ENCODE data around the gene SHISA8. TPM values are rescaled to one million over a fixed set of nuclear protein-coding genes. Genes with fewer than 3 reads are reported as not detected.
A peak's percentile ranks its signal among the peaks of the same experiment; 100 is the strongest.
"Not testable (repeated sequence)": the region's sequence is repeated elsewhere in the genome, so short reads cannot be mapped to it uniquely, and the experiment has no call there.

Gene SHISA8
- total RNA-seq, result 0.27 TPM in 1 of 2 replicates, not detected in the other
- polyA plus RNA-seq (2012), result 0.06 TPM

DNA sequence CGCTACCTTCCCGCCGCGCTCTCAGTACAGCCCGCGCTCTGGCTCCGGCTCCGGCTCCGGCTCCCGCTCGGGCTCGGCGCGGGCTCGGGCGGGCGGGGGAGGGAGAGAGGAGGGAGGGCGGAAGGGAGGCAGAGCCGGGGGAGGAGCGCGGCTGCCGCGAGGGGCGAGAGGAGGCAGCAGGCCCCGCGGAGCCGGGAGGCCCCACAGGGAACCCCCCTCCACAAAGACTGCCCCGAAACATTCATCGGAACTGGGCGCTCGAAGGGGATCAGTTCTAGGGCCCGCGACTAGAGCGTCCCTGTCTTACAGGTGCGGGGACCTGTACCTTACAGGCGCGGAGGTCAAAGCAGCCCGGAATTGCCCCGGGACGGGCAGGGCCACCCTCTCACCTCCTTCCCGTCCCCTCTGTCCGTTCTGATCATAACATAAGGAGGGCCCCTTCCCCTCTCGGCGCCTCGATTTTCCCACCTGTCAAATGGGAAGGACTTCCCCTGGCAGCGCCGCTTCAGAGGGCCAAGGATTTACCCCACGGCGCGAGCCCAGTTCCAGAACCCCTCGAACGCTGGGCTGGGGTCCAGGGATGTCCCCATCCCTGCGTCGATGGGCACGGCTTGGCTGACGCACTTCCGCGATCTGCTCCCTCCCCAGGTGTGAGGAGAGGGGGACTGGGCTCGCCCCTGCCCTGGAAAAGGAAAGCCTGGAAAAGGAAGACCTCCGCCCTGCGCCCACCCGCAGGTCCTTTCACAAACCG, at the start of gene SHISA8:
TSS of gene SHISA8 (minus strand) at position 40 of the 751 bp plus-strand sequence. CDS start 407 bp downstream, outside the sequence.
- no peak for DNase-seq (ENCODE audit: low read depth)

DNA sequence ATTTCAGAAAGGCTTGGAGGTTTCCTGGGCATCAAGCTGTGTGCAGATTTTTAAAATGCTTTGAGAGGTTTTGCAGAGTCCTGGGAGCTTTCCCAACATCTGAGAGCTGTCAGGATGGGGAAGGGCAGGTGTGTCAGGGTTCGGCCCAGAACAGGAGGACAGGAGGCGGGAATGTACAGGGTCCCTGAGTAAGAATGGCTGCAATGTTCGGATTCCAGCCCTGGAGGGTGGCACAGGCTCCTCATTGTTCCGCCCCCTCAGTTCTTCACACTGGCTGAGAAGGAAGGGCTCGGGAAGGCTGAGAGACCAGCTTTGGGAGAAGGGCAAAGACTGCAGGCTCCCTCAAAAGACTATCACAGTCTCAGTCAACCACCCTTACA, 49.2 kb upstream of the SHISA8 start:
- DNase-seq (ENCODE audit: low read depth), result no peak

DNA sequence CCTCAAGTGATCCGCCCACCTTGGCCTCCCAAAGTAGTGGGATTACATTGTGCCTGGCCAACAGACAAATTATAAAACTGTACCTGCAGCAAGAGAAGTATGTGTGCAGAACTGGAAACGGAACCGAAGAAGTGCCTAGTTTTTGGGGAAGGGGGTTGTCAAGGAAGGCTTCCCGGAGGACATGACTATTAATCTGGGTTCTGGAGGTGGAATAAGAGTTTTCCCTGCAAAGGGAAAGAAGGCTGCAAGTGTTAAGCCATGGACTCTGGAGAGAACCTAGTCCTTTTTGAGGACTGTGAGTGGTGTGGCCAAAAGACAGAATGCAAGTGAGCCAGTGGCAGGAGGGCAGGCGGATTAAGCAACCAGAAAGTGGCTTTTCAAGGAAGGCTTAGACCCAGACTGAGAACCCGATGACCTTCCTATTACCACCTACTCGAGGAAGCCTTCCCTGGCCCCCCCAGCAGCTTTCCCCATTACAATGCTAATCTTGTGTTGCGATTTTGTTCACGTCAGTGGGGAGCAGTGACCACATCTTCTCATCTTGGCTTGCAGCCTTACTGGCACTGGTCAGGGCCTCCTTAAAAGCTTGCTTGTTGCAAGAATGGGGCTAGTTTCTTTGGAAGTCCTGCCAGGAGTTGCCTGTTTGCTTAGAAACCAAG, 48.7 kb upstream of the SHISA8 start:
- DNase-seq (ENCODE audit: low read depth), result no peak

DNA sequence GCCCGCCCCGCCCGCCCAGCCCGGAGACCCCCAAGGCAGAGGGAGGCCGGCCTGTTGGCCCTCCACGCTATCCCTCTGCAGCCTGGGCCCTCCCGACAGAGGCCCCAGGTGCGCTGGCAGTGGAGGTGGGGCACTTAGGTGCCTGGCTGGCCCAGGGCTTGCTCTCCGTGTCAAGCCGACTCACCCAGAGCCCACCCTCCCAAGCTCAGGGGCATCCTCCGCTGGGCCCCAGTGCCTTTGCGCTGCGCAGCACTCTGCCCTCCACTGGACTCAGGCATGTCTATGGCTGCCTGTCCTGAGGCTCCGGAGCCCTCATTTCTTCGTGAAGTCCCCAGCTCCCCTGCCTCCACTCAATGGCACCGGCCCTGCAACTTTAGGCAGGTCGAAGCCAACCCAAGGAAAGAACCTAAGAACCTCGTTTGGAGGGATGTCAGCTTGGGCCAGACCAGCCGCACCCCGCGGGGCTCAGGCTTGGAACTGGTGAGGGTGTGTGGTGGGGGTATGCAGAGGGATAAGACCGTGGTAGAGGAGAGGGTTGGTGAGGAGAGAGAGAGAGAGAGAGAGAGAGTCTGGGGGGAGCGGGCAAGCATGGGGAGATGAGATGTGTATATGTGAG, 43.2 kb upstream of the SHISA8 start:
- DNase-seq (ENCODE audit: low read depth), result no peak

DNA sequence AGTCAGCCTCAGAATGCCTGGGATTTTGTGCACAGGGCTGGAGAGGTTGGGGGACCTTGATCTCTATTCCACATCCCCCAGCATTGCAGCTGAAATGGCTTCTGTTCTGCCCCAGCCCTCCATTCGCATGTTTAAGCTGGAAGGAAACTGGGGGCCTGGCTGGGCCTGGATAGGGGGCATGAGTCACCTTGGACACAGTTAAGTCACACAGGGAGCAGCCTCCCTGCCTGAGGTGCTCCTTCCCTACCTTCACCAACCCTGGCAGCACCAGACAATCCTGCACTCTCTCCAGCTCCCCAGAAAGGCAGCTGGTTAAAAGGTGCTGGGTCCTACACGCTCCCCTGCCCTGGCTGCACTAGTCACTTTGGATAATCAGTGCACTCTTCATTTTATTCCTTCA, 37.8 kb upstream of the SHISA8 start:
- DNase-seq (ENCODE audit: low read depth), result no peak

DNA sequence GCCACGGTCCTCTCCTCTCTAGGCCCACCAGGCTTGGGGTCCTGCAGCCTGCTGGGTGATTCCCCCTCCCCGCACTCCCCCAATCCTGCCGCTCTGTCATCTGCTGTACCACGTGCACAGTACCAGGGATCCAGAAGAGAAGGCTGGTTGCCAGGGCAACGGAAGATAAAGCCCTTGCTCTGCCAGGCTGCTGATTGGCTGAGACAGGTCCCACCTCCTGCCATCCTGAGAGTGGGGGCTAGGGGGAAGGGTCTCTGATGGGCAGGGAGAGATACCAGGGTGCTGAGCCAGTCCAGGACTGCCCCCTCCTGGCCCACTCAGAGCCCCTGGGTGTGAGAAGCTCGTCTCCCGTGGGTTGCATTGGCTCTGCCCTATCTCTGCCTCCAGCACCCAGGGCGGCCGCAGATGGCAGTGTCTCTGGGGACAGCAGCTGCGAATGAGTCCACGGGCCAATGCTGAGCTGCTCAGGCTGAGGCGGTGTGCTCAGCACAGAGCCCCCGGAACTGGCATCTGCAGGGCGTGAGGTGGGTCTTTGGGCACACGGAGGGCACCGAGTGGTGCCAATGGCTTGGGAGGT, 37.1 kb upstream of the SHISA8 start, which contains the start of gene SMIM45:
TSS of gene SMIM45 (plus strand) at position 253 of the 577 bp plus-strand sequence.
- DNase-seq (ENCODE audit: low read depth), result peak; percentile 12

DNA sequence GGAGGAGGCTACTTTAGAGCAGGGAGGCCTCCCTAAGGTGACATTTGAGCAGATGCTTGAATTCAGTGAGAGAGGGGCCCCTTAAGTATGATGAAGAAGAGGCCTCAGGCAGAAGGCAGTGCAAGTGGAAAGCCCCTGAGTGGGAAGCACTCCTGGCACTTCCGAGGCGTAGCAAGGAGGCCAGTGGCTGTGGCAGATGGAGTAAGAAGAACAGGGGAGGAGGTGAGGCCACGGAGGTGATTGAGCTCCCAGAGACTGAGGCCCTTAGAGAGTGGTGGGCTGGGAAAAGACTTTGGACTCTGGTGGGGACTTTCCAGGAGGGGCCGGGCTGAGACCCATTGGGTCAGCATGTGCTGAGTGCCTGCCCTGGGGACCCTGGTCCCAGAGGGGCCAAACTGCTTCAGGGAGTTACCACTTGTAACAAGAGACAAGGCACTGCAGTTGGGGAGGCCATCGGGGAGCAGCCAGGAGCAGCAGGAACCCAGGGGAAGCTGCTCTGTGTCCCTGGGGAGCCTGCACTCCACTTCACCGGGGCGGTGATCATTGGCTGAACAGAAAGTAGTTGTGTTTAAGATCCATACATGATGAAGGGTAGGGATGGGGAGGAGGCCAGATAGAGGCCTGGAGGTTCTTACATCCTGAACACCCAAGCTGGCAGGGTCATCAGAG, 34.6 kb upstream of the SHISA8 start:
- no peak for DNase-seq (ENCODE audit: low read depth)

DNA sequence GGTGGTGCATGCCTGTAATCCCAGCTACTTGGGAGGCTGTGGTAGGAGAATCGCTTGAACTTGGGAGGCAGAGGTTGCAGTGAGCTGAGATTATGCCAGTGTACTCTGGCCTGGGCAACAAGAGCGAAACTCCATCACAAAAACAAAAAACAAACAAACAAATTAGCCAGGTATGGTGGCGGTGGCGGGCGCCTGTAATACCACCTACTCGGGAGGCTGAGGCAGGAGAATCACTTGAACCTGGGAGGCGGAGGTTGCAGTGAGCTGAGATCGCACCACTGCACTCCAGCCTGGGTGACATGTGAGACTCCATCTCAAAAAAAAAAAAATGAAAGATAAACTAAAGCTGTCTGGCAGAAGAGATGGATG, 34.0 kb upstream of the SHISA8 start:
- DNase-seq (ENCODE audit: low read depth), result not testable (repeated sequence)

DNA sequence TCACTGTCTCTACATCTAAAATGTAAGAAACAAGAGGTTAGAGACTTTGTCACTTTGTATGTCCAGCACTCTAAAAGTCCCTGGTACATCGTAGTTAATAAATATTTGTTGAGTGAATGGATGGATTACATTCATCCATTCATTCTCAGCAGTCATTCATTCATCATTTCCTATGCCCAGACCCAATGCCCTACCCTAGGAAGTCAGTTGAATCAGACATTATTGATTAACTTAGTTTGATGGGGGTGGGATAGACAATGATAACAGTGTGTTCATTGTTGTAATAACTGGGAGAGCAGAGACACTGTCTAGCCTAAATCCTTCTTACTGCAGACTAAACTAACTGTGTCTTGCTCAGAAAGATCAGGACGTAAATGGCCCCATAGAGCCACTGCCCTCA, 33.3 kb upstream of the SHISA8 start:
- no peak for DNase-seq (ENCODE audit: low read depth)

DNA sequence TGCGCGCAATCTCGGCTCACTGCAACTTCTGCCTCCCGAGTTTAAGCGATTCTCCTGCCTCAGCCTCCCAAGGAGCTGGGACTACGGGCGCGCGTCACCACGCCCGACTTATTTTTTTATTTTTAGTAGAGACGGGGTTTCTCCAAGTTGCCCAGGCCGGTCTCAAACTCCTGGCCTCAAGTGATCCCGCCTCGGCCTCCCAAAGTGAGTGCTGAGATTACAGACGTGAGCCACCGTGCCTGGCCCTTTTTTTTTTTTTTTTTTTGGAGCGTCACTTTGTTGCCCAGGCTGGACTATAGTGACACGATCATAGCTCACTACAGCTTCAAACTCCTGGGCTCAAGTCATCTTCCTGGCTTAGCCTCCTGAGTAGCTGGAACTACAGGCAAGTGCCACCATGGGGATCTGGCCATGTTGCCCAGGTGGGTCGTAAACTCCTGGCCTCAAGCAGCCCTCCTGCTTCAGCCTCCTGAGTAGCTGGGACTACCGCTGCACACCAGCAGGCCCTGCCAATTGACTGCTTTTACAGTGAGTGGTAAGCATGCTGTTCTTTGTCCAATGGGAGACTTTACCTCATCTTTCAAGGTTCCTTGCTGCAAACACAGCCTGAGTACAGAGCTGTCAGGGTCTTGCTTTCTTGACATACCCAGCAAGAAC, 32.7 kb upstream of the SHISA8 start:
- DNase-seq (ENCODE audit: low read depth), result no peak

DNA sequence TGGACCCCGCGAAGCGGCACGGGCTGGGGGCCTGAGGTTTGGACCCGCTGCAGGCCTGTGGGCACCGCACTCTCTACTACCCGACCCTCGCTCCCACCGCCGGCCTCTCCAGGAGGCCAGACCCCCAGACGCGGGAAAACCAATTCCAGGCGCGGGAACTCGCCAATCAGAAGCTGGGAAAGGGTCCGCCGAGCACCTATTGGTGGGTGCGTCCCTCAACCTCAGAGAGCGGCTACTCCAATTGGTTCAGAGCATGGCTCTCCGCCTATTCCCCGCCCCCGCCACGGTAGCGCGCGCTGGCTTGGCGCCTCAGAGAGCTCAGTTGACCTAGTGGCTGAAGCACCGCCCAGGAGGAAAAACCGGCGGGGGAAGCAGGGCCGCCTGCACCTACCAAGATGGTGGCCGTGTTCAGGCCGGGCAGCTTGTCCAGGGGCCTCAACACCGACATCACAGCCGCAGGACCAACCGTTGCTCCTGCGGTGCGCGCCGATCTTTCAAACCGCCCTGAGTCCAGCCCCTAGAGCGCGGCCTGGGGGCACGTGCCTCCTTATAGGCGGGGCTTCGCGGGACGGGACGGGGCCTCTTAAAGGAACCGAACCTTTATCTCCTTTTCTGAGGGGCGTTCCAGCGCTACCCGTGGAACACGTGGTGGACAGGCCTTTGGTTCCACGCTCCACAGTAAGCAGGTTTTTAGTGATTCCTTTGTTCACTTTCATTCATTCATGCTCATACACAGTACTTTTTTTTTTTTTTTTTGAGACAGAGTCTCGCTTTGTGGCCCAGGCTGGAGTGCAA, 32.0 kb upstream of the SHISA8 start, which contains the start of gene CENPM:
TSS of gene CENPM (minus strand) at position 524 of the 795 bp plus-strand sequence. CDS start at position 448, 76 bp downstream.
- peak; percentile 96 for DNase-seq (ENCODE audit: low read depth)

DNA sequence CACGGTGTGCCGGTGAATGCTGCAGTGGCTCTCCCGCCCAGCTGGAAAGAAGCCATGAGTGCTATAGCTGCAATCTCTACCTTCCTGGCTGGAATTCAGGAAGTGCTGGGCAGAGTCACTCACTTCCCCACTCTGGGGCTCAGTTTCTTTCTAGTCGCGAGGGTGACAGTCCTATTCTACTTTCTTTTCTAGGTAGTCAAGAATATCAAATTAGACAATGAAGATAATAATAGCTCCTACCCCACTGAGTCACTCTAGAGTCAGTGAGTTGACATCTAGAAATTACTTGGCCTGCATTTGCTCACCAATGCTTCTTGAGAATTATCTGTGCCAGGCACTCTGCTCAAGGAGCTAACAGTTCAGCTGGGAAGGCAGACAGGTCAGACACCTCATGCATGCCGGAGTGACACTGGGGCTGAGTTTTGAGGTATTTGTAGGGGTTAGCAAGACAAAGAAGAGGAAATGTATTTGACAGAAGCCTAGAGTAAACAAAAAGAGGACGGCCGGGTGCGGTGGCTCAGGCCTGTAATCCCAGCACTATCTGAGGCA, 28.9 kb upstream of the SHISA8 start:
- peak; percentile 68 for DNase-seq (ENCODE audit: low read depth)

DNA sequence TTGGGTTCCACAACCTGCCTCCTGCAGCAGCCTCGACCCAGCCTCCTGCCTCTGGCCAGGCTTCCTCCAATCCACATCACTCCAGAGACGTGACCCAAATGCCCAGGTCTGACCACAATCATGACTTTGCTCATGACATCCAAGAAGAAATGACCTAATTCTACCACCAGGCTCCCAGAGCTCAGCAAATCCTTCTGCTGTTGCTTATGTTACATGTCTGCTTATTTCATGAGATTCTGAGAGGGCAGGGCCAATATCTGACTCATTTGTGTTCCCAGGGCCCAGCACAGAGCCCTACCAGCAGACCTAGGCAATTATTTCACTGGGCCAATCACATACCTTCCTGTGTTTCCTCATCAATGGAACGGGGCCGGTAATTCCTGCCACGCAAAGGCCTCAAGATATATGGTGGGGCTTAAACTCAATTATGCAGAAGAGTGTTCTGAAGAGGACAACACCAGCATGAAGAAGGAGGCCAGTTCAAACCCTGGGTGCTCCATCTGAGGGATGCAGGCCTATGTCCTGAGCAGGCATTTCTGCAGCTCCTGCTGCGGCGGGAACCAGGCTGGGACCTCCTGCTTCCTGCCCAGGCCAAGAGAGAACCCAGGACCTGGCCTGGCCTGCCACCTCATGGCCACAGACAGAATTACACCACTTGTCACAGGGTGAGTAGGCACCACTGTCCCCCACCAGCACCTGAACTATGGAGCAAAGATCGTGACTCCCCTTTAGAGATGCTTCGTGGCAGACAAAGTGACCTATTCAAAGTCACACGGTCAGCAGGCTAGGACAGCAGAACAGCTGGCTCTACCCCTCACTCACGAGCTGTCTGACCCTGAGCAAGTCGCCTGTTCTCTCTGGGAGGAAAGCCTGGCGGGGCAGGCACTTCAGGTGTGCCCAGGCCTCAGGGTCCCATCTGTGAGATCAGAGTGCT, 26.2 kb upstream of the SHISA8 start:
- peak; percentile 84 for DNase-seq (ENCODE audit: low read depth)

DNA sequence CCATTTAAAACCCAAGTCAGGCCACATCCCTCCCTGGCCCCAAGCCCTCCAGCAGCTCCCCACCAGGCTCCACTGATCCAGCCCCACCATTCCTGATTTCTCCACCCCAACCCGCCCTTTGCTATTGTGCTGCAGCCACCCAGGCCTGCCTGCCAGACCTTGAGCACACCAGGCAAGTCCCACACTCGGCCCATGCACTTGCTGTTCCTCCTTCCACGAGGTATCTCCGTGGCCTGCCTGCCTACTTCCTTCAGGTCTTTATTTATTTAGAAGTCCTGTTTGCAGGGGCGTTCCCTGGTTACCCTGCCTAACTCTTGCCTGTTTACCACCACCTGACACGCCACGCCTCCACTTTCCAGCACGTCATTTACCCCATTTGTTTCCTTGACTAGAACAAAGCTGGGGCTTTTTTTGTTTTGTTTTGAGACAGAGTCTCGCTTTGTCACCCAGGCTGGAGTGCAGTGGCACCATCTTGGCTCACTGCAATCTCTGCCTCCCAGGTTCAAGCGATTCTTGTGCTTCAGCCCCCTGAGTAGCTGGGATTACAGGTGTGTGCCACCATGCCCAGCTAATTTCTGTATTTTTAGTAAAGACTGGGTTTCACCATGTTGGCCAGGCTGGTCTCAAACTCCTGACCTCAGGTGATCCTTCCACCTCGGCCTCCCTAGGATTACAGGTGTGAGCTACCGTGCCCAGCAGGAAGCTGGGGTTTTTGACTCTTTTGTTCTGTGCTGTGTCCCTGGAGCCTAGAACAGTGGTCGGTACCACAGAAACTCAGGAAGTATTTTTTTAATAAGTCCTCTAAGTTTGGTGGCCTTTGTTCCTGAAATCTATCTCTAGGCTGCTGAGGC, 25.3 kb upstream of the SHISA8 start:
- peak; percentile 46 for DNase-seq (ENCODE audit: low read depth)

DNA sequence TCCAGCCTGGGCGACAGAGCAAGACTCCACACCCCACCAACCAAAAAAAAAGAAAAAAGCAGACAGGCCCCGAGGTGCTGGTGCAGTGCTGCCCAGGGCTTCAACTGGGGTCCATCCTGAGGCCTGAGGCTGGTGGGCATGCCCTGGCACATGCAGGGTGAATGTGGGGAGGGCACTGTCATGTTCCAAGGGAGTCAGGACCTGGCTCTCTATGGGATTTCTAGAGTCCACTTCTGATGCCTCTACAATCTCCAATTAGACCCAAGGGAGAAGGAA, 22.0 kb upstream of the SHISA8 start:
- DNase-seq (ENCODE audit: low read depth), result no peak

DNA sequence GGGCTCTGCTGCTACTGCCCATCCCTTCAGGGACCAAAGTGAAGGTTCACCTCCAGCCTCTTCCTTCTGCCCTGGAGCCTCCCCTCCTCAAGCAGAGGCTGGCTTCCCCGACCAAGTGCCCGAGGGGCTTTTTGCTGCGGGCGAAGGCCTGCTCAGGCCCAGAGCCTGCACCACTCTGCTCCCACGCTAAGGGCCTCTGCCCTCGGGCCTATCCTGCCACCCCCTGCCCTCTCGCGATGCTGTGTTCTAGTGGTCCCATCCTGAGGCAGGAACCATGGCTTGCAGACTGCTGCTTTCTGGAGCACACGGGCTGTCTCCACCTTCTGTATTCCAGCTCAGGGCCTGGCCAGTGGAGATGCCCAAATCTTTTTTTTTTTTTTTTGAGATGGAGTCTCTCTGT, 20.6 kb upstream of the SHISA8 start:
- no peak for DNase-seq (ENCODE audit: low read depth)

DNA sequence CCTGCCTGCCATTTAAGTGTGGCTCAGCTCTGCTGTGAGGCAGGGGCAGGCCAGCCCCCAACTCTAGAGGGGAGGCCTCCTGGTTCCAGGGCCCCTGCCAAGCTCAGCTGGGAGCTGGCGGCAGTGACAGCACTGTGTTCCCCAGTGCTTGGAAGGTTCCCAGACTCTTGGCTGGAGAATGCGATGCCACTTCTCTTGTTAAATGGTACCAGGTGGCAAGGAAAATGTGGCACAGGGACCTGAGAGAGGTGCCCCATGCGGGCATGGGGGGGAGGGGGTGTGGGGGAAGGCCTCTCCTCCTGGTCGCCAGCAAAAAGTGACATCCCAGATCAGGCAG, 20.1 kb upstream of the SHISA8 start:
- DNase-seq (ENCODE audit: low read depth), result no peak
